GM12892 (cell line): Measurements from ENCODE around the gene SLC25A51.

Experiments used
- POLR2A ChIP-seq: IDR thresholded peaks from 2 replicates; pipeline ENCODE4 v1.6.1; 2011; ENCODE audit warnings: low read depth, low read length, control low read depth
- POLR2AphosphoS5 ChIP-seq: IDR thresholded peaks from 2 replicates; pipeline ENCODE4 v1.6.1; 2011; ENCODE audit warnings: low read depth, low read length, control low read depth

- TF ChIP-seq POLR2A (no peak), POLR2AphosphoS5 (no peak)
These were observed 45.6 kb upstream of the SLC25A51 start for GRCh38 chr9:37949576-37949975.
